Astrocyte (in vitro differentiated cells and primary cell): Measurements from ENCODE around the gene ATL3. TPM values are rescaled to one million over a fixed set of nuclear protein-coding genes. Genes with fewer than 3 reads are reported as not detected.

Experiments used
- DNase-seq: peaks from one replicate; pipeline ENCODE4 v3.0.0-alpha.2; 2010; ENCODE audit warnings: low read depth
- FAIRE-seq: peaks from 2 replicates; lab custom pipeline; 2011; peaks lifted over from hg19 to GRCh38; lab: Jason Lieb, UNC
- H2AFZ ChIP-seq: 2 replicates; pipeline ENCODE4 v1.6.0; 2012; ENCODE audit warnings: low read depth, low read length, inconsistent platforms
- H3K27ac ChIP-seq: 2 replicates; pipeline ENCODE4 v1.5.1; 2011; ENCODE audit warnings: low read depth, low read length, inconsistent platforms
- H3K27me3 ChIP-seq: 2 replicates; pipeline ENCODE4 v1.6.0; 2011; ENCODE audit warnings: low read length, inconsistent platforms; ENCODE audit not compliant: insufficient read depth
- H3K36me3 ChIP-seq: 2 replicates; pipeline ENCODE4 v1.5.1; 2011; ENCODE audit warnings: low read length, inconsistent platforms; ENCODE audit not compliant: insufficient read depth
- H3K4me1 ChIP-seq: 2 replicates; pipeline ENCODE4 v1.5.1; 2011; ENCODE audit warnings: low read length, inconsistent platforms; ENCODE audit not compliant: insufficient read depth
- H3K4me2 ChIP-seq: 2 replicates; pipeline ENCODE4 v1.6.0; 2012; ENCODE audit warnings: low read length, inconsistent platforms
- H3K4me3 ChIP-seq: 2 replicates; pipeline ENCODE4 v1.5.1; 2011; ENCODE audit warnings: low read depth, mild to moderate bottlenecking, low read length, inconsistent platforms; ENCODE audit not compliant: insufficient read depth
- H3K79me2 ChIP-seq: 2 replicates; pipeline ENCODE4 v1.6.0; 2012; ENCODE audit warnings: mild to moderate bottlenecking, low read length, inconsistent platforms; ENCODE audit not compliant: insufficient read depth
- H3K9ac ChIP-seq: 2 replicates; pipeline ENCODE4 v1.6.0; 2012; ENCODE audit warnings: mild to moderate bottlenecking, low read length, inconsistent platforms
- H3K9me3 ChIP-seq: 2 replicates; pipeline ENCODE4 v1.5.1; 2012; ENCODE audit warnings: low read depth, mild to moderate bottlenecking, low read length, inconsistent platforms; ENCODE audit not compliant: insufficient read depth
- H4K20me1 ChIP-seq: 2 replicates; pipeline ENCODE4 v1.6.0; 2012; ENCODE audit warnings: low read length, inconsistent platforms; ENCODE audit not compliant: insufficient read depth
- H3K27ac Mint-ChIP-seq: one replicate; pipeline ENCODE4 v1.8.0; 2021; ENCODE audit warnings: mild to moderate bottlenecking, mixed read lengths; ENCODE audit not compliant: unreplicated experiment
- H3K27me3 Mint-ChIP-seq: one replicate; pipeline ENCODE4 v1.8.0; 2021; ENCODE audit warnings: low read depth, mixed read lengths; ENCODE audit not compliant: unreplicated experiment
- H3K36me3 Mint-ChIP-seq: one replicate; pipeline ENCODE4 v1.8.0; 2021; ENCODE audit warnings: low read depth, mixed read lengths; ENCODE audit not compliant: unreplicated experiment
- H3K4me1 Mint-ChIP-seq: one replicate; pipeline ENCODE4 v1.8.0; 2021; ENCODE audit warnings: low read depth, mixed read lengths; ENCODE audit not compliant: unreplicated experiment
- H3K4me3 Mint-ChIP-seq: one replicate; pipeline ENCODE4 v1.8.0; 2021; ENCODE audit warnings: mild to moderate bottlenecking, moderate library complexity, mixed read lengths; ENCODE audit not compliant: unreplicated experiment
- H3K9me3 Mint-ChIP-seq: one replicate; pipeline ENCODE4 v1.8.0; 2021; ENCODE audit warnings: mild to moderate bottlenecking, mixed read lengths; ENCODE audit not compliant: unreplicated experiment
- EZH2 ChIP-seq: IDR thresholded peaks from 2 replicates; pipeline ENCODE4 v1.6.1; 2012; ENCODE audit warnings: mild to moderate bottlenecking, low read length, inconsistent platforms; ENCODE audit not compliant: insufficient read depth
- total RNA-seq: library from RNA; stranded (reverse); gene quantifications from 2 replicates; pipeline ENCODE4 v1.2.1, GENCODE V29; 2021
- TF ChIP-seq, protein P1 (sequence below): IDR thresholded peaks from 2 replicates; pipeline ENCODE4 v1.5.1; 2011; ENCODE audit warnings: low read depth, mild to moderate bottlenecking, inconsistent platforms, low read length, moderate library complexity; ENCODE audit not compliant: insufficient read depth

Gene ATL3
- total RNA-seq, 1 donor from 2014 or later, result 45.2 TPM

DNA sequence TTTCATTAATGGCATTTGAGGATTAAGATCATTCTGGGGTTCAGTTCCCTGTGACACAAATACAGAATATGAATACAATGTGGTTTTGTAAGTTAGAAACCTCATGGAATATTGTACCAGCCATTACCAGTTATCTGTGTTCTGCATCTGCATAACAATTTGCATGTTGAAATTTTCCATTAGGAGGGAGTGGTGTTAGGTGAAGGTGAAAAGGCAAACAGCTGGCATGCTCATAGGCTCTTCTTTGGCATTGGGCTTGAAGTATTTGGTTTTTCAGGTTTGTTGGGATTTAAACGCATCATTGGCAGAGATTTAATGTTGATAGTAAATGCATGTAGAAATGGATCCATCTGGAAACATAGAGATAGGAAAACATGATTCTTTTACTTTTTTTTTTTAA, 28.7 kb upstream of the ATL3 start:
- Histone ChIP-seq H4K20me1 (peaks cover 34% of the 10 kb centered on the region), H3K4me2 (no peak overlapping the region), H3K27ac (no peak overlapping the region), H3K79me2 (peaks cover 30% of the 10 kb centered on the region), H3K9ac (no peak overlapping the region), H3K4me1 (no peaks in the 10 kb centered on the region), H3K4me3 (no peak overlapping the region), H2AFZ (no peak overlapping the region), H3K36me3 (no peaks in the 10 kb centered on the region), H3K9me3 (no peaks in the 10 kb centered on the region), H3K27me3 (no peaks in the 10 kb centered on the region)
- Mint-ChIP-seq H3K27me3 (no peaks in the 10 kb centered on the region), H3K36me3 (no peaks in the 10 kb centered on the region), H3K27ac (no peak overlapping the region), H3K4me1 (peaks cover 7% of the 10 kb centered on the region), H3K4me3 (no peak overlapping the region), H3K9me3 (no peaks in the 10 kb centered on the region)
- FAIRE-seq (no peak), DNase-seq (no peak)
- TF ChIP-seq, protein P1, sequence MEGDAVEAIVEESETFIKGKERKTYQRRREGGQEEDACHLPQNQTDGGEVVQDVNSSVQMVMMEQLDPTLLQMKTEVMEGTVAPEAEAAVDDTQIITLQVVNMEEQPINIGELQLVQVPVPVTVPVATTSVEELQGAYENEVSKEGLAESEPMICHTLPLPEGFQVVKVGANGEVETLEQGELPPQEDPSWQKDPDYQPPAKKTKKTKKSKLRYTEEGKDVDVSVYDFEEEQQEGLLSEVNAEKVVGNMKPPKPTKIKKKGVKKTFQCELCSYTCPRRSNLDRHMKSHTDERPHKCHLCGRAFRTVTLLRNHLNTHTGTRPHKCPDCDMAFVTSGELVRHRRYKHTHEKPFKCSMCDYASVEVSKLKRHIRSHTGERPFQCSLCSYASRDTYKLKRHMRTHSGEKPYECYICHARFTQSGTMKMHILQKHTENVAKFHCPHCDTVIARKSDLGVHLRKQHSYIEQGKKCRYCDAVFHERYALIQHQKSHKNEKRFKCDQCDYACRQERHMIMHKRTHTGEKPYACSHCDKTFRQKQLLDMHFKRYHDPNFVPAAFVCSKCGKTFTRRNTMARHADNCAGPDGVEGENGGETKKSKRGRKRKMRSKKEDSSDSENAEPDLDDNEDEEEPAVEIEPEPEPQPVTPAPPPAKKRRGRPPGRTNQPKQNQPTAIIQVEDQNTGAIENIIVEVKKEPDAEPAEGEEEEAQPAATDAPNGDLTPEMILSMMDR, result no peak
- TF ChIP-seq EZH2, result no peak

DNA sequence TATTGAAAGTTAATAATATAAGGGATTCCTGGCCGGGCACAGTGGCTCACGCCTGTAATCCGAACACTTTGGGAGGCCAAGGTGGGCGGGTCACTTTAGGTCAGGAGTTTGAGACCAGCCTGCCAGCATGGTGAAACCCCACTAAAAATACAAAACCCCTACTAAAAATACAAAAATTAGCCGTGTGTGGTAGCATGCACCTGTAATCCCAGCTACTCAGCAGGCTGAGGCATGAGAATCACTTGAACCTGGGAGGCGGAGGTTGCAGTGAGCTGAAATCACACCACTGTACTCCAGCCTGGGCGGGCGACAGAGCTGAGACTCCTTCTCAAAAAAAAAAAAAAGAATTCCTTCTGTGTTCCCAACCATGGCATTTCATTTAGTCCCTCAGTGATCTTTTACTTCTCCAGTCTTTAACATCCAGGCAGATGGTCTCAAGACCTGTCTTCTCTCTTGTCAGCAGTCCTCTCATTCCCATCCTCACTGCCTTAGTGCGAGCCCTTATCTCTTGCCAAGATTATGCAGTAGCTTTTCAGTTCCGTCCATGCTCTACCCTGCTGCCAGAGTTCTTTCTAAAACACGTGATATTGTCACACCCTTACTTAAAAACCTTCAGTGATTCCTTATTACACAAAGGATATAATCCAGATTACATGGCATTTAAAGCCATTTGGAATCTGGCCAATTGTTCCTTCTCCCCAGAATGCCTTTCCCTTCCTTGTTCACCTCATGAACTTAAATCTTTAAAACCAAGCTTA, 28.0 kb upstream of the ATL3 start:
- FAIRE-seq (no peak), DNase-seq (no peak)
- Histone ChIP-seq H3K4me1 (no peaks in the 10 kb centered on the region), H3K79me2 (peaks cover 29% of the 10 kb centered on the region), H3K9ac (no peak overlapping the region), H3K9me3 (no peaks in the 10 kb centered on the region), H4K20me1 (peaks cover 31% of the 10 kb centered on the region), H3K4me2 (no peak overlapping the region), H2AFZ (no peak overlapping the region), H3K4me3 (no peak overlapping the region), H3K36me3 (no peaks in the 10 kb centered on the region), H3K27me3 (no peaks in the 10 kb centered on the region), H3K27ac (no peak overlapping the region)
- Mint-ChIP-seq H3K27me3 (no peaks in the 10 kb centered on the region), H3K27ac (no peak overlapping the region), H3K4me3 (no peak overlapping the region), H3K36me3 (no peaks in the 10 kb centered on the region), H3K4me1 (no peaks in the 10 kb centered on the region), H3K9me3 (no peaks in the 10 kb centered on the region)
- no peak for TF ChIP-seq EZH2
- TF ChIP-seq, protein P1, result no peak

DNA sequence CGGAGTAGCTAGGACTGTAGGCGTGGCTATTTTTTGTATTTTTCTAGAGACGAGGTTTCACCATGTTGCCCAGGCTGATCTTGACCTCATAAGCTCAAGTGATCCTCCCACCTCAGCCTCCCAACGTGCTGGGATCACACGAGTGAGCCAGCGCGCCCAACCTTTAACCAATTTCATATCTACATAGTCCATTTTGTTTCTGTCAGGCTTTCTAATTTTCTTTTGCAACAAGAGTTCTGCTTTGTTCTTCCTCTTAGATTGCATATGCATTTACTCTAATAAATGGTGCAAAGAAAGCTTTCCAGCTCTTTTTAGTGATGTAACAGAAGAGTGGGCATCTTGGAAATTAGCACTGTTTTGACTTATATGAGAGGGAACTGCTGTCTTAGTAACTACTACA, 23.4 kb upstream of the ATL3 start:
- Mint-ChIP-seq H3K9me3 (no peaks in the 10 kb centered on the region), H3K4me1 (peaks cover 4% of the 10 kb centered on the region), H3K36me3 (no peaks in the 10 kb centered on the region), H3K27ac (no peak overlapping the region), H3K4me3 (no peak overlapping the region), H3K27me3 (no peaks in the 10 kb centered on the region)
- Histone ChIP-seq H3K27me3 (no peaks in the 10 kb centered on the region), H2AFZ (no peak overlapping the region), H4K20me1 (peaks cover 42% of the 10 kb centered on the region), H3K36me3 (no peaks in the 10 kb centered on the region), H3K4me2 (no peak overlapping the region), H3K4me3 (no peak overlapping the region), H3K79me2 (peaks cover 41% of the 10 kb centered on the region), H3K4me1 (no peaks in the 10 kb centered on the region), H3K9ac (no peak overlapping the region), H3K27ac (no peak overlapping the region), H3K9me3 (no peaks in the 10 kb centered on the region)
- no peak for DNase-seq
- FAIRE-seq, result no peak
- TF ChIP-seq EZH2, result no peak
- TF ChIP-seq, protein P1, result no peak
